NCI-H226 (cell line): Measurements from ENCODE around the gene FHL3.
A peak's percentile ranks its signal among the peaks of the same experiment; 100 is the strongest.

Experiments used
- DNase-seq: peaks from one replicate; pipeline ENCODE4 v3.0.0-alpha.2; 2015

Gene FHL3

GRCh38 chr1:38012363-38013226 is 7.3 kb upstream of the FHL3 start, which contains the start of gene UTP11:
Gene UTP11, plus strand, starts transcription at chr1:38012734. Its CDS starts 69 bp downstream, at chr1:38012803.
- DNase-seq = peak; percentile 100

GRCh38 chr1:38009841-38010180 is 4.5 kb upstream of the FHL3 start:
- DNase-seq = no peak

DNA sequence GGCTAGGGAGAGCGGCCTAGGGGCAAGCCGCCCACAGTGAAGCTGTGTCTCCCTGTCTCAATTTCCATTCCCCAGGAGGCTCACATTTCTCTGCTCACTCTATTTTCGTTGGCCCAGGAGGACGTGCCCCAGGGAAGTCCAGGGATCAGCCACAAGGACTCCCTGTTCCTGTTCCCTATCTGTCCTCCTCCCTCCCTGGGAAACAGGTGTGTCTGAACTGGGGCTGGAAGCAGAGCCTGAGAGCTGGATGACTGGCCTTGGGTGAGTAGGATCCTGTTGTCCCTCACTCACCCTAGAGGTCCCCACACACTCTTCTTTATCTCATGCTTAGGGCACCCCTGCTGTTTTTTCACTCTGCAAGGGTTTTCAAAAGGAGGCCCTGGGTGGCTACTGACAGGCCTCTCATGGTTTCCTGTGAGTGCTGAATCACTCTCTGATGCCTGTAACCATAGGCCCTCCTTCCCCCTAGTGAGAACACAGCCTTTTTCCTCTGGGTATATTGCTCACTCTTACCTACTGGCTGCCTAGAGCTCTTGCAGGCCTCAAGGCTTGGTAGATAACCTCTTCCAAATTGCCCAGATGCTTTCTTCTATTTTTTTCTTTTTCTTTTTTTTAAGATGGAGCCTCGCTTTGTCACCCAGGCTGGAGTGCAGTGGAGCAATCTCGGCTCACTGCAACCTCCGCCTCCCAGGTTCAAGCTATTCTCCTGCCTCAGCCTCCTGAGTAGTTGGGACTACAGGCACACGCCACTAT is 4.0 kb upstream of the FHL3 start:
- peak; percentile 85 for DNase-seq

GRCh38 chr1:38006008-38006828 is 904 bp upstream of the FHL3 start:
- DNase-seq = no peak

- DNase-seq = no peak
Observed at GRCh38 chr1:38004284-38005108, 818 bp downstream of the FHL3 start.

- DNase-seq = no peak
Observed at GRCh38 chr1:38003261-38004250, 1.8 kb downstream of the FHL3 start.

DNA sequence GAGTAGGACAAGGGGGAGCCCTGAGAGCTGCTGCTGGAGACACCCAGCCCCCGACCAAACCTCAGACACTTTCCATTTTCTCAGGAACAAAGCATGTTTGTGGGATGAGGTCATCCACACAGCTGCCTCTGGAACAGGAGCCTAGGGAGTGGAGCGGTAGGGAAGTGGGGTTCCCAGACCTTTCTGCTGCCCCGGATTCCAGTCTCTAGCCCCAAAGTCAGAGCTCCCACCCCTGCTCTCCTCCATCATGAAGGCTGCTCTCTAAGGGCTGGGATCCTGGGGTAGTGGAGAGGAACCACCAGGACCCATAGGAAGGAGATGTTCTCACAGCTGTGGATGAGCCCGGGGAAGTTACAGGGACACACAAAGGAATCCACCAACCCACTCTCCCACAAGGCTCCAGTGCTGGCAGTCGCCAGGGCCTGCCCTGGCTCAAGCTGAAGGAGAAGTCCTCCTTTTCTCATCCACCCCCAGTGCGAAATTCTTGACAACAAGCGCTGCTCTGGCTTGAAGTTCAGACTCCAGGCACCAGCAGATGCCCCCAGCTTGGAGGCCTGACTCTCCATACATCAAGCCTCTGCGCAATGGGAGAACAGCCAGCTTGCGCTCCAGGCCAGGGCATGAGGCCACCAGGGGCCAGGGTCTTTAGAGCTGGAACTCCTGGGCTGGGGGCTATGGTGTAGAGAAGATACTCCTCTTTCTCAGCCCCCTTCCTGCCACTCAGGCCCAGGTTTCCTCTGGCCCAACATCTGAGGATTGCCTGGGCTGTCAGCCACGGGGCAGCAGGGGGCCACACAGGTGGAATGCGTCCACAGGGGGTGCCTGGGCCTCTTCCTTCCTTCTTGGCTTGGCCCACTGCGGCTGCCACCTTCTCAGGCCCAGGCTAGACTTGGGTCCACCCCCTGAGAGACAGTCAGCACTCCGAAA is 4.5 kb downstream of the FHL3 start:
- peak; percentile 45 for DNase-seq

- DNase-seq = no peak
Observed at GRCh38 chr1:38000233-38000528, 5.1 kb downstream of the FHL3 start.

- DNase-seq = peak; percentile 48
Observed at GRCh38 chr1:37999430-38000232, 5.7 kb downstream of the FHL3 start.

- no peak for DNase-seq
Observed at GRCh38 chr1:37998913-37999429, 6.3 kb downstream of the FHL3 start.

DNA sequence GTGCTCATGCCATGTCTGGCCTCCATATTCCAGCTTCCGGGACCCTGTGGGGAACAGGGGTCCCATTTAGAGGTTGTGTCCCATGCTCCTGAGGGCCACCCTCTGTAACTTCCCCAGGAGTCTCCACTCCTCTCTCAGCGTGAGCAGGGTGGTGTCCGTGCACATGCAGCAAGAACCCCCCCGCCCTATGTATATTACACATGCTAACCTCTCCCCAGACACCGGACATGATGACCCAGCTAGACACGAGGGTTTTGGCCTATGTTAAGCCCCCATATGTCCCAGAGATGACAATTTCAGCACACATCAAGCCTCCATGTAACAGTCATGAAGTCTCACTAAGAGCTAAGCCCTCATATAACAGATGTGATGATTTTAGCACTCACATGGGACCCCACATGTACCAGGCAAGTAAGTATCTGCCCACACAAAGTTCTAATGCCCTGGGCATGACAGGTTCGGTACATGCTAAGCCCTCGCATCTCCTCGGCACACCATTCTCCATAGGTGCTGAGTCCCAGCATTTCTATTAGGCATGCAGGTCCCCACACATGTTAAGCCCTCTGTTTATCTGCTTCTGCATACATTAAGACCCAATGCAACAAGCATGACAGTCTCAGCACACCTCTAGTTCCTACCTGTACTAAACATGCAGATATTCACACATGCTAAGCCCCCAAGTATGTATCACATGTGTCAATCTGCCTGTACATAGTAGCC is 7.1 kb downstream of the FHL3 start:
- DNase-seq = no peak

GRCh38 chr1:37997256-37998088 is 7.8 kb downstream of the FHL3 start:
- DNase-seq = no peak

- DNase-seq = no peak
Observed at GRCh38 chr1:37995751-37996345, 9.5 kb downstream of the FHL3 start.

- no peak for DNase-seq
Observed at GRCh38 chr1:37994886-37995566, 10.3 kb downstream of the FHL3 start.

GRCh38 chr1:37989361-37989930 is 15.9 kb downstream of the FHL3 start:
- no peak for DNase-seq

DNA sequence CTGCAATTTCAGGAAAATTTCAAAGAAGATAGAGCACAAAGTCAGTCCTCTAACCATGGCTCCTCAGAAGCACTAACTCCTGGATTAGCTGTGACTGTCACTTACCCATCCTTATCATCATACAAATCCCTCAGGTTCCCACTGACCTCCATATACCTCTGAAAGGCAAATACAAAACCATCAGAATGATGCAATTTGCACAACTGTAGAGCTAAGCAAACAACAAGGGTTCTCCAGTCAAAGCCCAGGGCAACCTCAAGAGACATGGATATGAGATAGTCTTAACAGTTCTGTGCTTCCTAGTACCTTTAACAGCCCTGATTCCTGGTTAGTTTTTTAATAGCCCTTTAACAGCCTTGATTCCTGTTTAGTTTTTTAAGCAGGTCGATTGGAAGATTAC is 17.6 kb downstream of the FHL3 start:
- DNase-seq = no peak
